GM21825 (cell line): ENCODE data around the gene CCDC59.
"Not testable (repeated sequence)": the region's sequence is repeated elsewhere in the genome, so short reads cannot be mapped to it uniquely, and the experiment has no call there.

Source experiments
- ATAC-seq: cut with Tn5 transposase; IDR thresholded peaks from one replicate; pipeline ENCODE4 v1.9.1; 2021; ENCODE audit warnings: mild to moderate bottlenecking, moderate library complexity; ENCODE audit not compliant: unreplicated experiment

The CCDC59 gene

GRCh38 chr12:82358200-82359114, at the start of gene CCDC59, which contains the start of gene METTL25:
TSS of gene CCDC59 (minus strand) at chr12:82358387. CDS start at chr12:82358376, 11 bp downstream.
TSS of gene METTL25 (plus strand) at chr12:82358529. CDS start at chr12:82358566, 37 bp downstream.
- ATAC-seq = peak; percentile 93

- no peak for ATAC-seq
Observed at GRCh38 chr12:82407481-82407880, 49.3 kb upstream of the CCDC59 start.

- ATAC-seq = no peak
Observed at GRCh38 chr12:82406651-82407050, 48.5 kb upstream of the CCDC59 start.

- ATAC-seq = no peak
Observed at GRCh38 chr12:82400819-82401218, 42.6 kb upstream of the CCDC59 start.

GRCh38 chr12:82398879-82399278, 40.7 kb upstream of the CCDC59 start:
- ATAC-seq = no peak

- no peak for ATAC-seq
Observed at GRCh38 chr12:82383930-82384552, 25.9 kb upstream of the CCDC59 start.

- no peak for ATAC-seq
Observed at GRCh38 chr12:82378997-82379396, 20.8 kb upstream of the CCDC59 start.

- no peak for ATAC-seq
Observed at GRCh38 chr12:82375201-82375600, 17.0 kb upstream of the CCDC59 start.

GRCh38 chr12:82366197-82366596, 8.0 kb upstream of the CCDC59 start:
- ATAC-seq = no peak

GRCh38 chr12:82363990-82364389, 5.8 kb upstream of the CCDC59 start:
- no peak for ATAC-seq

GRCh38 chr12:82361461-82361915, 3.3 kb upstream of the CCDC59 start:
- ATAC-seq = no peak

GRCh38 chr12:82360834-82361233, 2.6 kb upstream of the CCDC59 start:
- not testable (repeated sequence) for ATAC-seq

GRCh38 chr12:82359115-82359478, 910 bp upstream of the CCDC59 start:
- ATAC-seq = peak; percentile 13

GRCh38 chr12:82357845-82358199, 365 bp downstream of the CCDC59 start:
- no peak for ATAC-seq

GRCh38 chr12:82357340-82357739, 847 bp downstream of the CCDC59 start:
- no peak for ATAC-seq

GRCh38 chr12:82351390-82351789, 6.8 kb downstream of the CCDC59 start:
- no peak for ATAC-seq

GRCh38 chr12:82350161-82350560, 8.0 kb downstream of the CCDC59 start:
- ATAC-seq = no peak

GRCh38 chr12:82329508-82329907, 28.7 kb downstream of the CCDC59 start:
- ATAC-seq = no peak

- ATAC-seq = no peak
Observed at GRCh38 chr12:82327861-82328260, 30.3 kb downstream of the CCDC59 start.

GRCh38 chr12:82326905-82327503, 31.2 kb downstream of the CCDC59 start:
- ATAC-seq = no peak

- ATAC-seq = no peak
Observed at GRCh38 chr12:82325540-82326336, 32.4 kb downstream of the CCDC59 start.
